HG02970 (cell line): ENCODE results near the gene RBM15.

ENCODE experiments used
- ATAC-seq: cut with Tn5 transposase; IDR thresholded peaks from one replicate; pipeline ENCODE4 v1.9.1; 2021; ENCODE audit warnings: mild to moderate bottlenecking, moderate library complexity, moderate number of reproducible peaks; ENCODE audit not compliant: unreplicated experiment, low FRiP score

The RBM15 gene

DNA sequence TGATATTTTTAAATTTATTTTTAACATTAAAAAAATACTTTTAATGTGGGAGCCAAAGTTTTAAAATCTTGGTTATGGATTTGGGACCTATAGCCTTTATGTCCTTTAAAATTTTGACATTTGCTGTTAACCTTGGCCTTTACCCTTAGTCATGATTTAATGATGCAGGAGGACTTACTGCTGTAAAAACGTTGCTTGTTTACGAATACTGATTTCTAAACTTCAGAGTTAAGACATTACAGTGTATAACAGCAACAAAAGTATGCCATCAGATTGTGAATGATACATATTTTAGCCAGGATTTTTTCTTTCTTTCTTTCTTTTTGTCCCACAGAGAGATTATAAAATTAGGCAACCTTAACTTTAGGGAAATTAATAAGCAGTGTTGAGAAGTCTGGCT is 8.9 kb downstream of the RBM15 start:
- no peak for ATAC-seq

DNA sequence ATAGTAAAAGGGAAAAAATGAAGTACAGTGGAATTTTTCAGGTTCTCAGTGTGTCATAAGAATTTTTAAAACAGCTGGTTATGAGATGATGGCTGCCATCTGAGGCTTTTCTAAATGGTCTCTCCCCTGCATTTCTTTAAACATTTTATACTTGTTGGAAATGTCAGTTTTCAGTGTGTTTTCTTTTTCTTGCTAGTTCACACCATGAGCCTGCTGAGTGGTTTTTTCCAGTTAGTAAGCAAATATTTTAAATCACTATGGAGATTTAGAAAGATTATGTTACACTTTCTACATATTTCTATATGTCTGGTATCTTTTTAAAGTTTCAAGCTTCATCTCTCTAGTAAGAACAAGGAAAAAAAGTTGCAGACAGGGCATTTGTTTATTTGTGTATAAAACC is 9.6 kb downstream of the RBM15 start:
- ATAC-seq = no peak

DNA sequence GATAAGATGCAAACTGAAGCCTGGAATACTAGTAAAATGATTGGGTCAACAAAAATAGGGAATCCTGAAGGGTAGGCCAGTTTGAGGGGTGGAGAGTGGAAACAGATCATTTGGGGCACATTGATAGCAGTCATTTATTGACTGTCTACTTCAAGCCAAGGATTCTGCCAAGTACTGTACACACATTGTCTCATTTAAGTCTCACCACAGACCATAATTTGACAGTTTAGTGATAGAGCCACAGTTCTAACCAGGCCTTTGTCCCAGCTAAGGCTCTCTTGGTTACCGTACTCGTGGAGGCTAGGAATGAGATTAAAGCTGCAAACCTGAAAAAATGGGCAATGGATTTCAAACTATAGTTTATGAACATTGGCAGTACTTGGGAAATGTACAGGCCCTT is 11.2 kb downstream of the RBM15 start:
- no peak for ATAC-seq

DNA sequence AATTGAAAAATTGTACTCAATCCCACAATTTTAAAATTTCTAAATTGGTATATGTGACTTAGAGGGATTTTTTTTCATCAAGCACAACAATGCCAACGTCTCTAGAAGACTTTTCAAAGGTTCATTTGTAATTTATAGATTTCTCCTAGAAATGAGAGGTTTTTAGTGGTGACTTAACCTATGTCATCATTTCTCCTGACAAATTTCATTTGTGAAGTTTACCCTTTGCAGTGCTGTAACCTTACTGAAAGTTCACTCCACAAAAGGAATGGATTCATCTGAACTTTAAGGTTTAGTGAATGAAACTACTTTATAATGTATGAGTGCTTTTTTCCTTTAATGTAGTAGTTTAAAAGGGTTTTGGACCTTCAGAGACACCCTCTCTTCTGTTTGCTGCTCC is 16.1 kb downstream of the RBM15 start:
- ATAC-seq = no peak

DNA sequence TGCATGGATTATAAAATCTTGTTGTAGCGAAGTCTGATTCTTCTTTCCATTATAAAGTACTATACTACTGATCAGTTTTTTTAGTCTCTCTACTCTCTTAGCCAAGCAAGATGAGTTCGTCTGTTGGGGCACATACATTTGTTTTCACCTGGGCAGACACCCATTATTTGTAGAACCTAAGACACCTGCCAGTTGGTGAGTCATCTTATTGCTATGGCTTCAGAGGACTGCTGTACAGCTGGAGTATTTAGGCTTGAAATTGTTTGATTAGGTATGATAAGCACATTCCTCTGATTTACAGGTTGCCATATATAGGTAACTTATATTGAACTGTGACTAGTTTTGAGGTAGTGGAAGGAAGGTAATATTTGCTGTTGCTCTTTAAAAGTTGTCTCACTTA is 17.2 kb downstream of the RBM15 start:
- ATAC-seq = no peak

DNA sequence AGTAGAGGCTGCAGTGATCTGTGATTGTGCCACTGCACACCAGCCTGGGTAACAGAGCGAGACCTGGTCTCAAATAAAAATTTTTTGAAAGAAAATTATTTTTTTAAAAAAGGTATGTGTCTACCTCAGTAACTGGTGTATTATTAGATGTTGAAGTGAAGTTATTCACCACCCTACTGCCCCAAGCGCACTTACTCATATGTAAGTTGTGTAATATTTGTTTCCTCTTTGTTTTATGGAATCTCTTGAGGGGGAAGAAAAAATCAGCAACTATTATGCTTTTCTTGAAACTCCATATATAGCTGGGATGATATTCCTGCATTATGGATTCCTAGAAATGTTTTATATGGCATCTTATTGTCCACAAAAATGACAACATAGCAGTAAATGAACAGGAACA is 21.3 kb downstream of the RBM15 start:
- ATAC-seq = no peak

DNA sequence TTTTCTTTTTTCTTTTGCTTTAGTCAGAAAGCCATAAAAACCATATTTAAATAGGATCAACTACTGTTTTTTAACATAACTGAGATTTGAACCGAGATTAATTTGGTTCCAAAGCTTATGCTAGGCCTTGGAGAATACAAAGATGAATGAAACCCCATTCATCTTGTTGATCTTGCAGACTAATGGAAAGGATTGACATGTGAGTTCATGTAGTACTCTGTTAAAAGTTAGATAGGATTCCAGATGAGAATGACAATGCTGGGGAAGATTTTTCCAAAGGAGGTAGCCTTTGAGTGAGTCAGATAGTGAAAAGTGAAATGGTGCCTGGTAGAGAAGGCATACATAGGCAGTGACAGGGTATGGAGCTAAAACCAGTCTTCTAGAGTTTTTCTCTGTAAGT is 22.7 kb downstream of the RBM15 start:
- ATAC-seq = no peak

DNA sequence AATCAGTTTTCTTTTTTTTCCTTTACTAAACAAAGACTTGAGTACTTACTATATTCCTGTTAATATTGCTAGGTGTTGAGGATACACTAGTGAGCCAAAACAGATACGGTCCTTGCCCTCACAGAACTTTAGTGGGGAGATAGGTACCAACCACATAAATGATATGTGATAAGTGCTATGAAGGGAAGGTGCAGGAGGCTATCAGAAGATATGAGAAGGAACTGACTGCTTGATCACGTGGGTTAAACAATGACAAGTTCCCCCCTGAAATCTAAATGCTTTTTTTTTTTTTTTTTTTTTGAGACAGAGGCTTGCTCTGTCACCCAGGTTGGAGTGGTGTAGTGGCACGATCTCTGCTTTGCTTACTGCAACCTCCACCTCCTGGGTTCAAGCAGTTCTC is 25.0 kb downstream of the RBM15 start:
- no peak for ATAC-seq

DNA sequence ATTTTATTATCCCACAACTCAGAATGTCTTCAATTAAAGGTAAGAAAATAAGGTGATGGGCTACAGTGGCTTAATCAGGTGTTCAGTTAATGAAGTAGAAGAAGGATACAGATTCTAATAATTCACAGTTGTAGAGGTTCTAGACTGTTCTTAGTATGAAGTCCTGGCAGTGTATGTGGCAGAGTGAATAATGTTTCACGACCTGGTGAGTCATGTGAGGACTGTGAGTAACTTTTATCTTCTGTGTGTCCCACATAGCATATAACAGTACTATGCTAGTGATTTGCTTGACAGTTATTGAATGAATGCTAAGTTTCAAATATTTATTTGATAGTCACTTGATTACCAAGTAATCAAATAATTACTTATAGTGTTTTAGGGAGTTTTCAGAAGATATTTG is 31.6 kb downstream of the RBM15 start:
- ATAC-seq = no peak

DNA sequence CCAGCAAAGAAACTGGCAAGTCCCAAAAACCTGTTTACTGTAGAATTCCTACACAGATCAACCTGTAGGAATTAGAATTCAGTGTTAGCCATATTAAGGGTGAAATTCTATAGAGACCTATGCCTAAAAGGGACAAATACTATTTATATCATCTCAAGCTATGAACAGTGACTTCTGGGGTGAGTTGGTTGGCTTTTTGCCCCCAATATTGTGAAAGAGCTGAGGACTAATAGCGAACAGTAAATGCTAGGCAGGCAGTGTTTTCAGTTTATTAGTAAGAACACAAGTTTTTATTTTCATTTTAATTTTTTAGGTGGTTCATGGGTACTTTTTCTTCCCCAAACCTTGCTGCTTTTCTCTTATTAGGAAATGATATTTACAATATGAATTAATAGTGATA is 36.3 kb downstream of the RBM15 start:
- ATAC-seq = no peak

DNA sequence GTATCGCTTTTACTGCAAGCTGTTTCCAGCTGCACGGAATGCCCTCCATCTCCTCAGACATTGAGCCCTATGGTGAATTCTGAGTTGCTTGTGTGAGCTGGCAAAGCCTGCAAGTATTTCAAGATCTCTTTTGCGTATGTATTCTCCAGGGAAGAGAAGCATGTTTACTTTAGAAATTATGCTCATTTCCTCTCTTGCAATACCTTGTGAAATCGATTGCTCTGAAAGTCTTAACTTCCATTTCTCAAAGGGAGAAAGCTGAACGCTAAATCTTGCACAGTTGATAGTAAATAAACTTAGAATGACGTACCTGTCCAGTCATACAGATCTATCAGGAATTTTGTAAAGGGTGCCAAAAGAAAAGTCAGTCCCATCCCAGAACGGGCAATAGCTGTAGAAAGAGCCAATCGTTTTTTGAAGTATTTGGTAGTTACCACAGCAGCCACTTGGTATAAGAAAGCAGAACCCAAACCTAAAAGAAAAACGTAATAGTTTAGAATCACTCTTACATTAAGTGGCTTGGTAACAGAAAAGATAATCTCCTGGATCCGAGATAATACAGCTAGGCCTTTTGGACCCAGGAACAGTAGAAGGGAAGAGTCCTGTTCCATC is 41.6 kb downstream of the RBM15 start:
- no peak for ATAC-seq

DNA sequence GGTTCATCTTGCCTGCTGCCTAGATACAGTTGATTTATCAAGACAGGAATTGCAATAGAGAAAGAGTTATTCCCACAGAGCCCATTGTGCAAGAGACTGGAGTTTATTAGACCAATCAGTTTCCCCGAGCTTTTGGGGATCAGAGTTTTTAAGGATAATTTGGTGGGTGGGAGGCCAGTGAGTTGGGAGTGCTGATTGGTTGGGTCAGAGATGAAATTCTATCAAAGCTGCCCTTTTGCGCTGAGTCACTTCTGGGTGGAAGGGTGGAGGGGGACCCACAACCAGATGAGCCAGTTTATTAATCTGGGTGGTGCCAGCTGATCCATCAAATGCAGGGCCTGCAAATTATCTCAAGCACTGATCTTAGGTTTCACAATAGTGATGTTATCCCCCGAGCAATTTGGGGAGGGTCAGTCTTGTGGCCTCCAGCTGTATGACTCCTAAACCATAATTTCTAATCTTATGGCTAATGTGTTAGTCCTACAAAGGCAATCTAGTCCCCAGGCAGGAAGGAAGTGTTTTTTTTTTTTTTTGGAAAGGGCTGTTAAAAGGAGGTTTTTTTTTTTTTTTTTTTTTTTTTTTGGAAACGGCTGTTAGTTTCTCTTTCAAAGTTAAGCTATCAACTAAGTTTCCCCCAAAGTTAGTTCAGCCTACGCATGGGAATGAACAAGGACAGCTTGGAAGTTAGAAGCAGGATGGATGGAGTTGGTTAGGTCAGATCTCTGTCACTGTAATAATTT is 44.2 kb downstream of the RBM15 start:
- no peak for ATAC-seq

DNA sequence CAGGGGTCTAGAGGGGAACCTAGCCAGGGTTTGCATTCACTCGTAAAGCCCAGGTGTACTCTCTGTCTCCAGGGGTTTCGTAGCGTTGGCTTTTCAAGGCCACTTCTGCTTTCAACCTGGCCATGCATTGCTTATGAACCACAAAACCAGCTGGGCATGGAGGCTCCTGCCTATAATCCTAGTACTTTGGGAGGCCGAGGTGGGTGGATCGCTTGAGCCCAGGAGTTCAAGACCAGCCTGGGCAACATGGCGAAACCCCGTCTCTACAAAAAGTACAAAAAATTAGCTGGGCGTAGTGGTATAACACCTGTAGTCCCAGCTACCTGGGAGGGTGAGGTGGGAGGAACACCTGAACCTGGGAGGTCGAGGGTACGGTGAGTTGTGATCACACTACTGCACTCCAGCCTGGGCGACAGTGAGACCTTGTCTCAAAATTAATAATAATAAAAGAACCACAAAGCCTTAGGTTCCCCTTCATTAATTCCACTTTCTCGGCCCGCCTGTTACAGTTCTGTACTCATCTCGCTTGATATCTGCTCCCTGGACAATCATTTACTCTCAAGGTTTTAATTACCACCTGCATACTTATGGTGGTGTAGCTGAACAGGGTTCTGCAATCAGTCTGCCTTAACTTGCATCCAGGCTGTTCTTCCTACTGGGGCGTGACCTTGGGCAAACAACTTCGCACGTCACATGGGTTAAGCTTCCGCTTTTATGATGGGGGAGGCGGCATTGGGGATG is 45.6 kb downstream of the RBM15 start:
- ATAC-seq = no peak

DNA sequence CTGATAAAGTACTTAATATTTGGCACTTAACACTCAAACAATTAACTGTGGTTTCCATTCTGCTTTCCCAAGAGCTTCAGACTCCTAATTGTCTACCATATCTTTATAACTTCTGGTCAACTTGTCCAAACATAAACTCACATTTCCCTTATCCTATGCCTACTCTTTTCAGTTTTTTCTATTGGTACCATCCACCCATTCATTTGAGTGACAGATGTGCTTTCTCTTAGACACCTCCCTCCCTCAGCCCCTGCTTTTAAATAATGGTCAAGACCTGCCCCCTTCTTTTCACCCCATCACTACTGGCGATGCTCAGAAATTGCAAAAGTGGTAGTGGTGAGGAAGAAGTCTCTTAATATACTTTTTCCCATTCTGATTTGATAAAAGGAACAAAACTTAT is 46.2 kb downstream of the RBM15 start:
- no peak for ATAC-seq

DNA sequence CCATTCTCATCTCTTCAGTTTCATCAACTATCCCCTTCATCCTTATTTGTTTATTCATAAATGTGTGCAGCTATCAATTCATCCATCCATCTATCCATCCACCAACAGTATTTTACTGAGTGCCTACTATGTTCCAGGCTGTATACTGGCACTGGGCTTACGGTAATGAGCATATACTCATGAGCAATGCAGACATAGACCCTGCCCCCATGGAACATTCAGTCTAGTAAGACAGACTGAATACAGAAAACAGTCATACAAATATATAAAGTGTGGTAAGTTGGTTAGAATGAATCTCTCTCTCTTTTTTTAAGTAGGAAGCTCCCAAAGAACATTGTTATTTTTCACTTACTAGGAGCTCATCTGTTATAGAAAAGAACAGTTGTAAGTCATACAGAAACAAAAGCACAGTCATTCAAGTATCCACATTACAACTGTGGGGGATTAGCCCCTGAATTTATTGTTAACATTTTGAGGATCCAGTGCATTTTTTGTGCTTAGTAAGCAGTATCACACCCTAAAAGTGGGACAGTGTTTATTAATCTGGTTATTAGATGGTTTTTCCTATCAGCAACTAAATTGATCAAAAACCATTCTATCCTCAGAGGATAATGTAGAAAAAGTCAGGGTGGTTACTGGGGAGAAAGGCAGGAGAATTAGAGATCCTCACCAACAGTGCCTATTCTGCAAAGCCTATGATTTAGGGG is 48.0 kb downstream of the RBM15 start:
- no peak for ATAC-seq

DNA sequence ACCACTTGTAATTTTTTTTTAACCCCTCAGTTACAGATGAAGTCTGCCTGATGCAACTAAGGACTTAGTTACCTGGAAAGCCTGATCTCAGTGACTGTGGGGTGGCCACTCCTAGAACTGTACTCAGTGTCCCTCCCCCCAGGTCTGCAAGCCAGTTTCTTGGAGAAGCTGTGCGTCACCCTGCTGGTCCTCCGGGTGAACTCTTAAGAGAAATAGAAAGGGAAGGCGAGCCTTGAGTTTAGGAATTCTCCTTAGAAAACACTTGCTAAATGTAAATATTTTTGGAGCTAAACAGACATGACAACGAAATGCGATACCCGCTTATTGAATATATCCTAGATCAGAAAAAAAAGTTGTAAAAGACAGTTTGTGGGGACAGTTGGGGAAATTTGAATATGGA is 50.9 kb downstream of the RBM15 start:
- no peak for ATAC-seq

DNA sequence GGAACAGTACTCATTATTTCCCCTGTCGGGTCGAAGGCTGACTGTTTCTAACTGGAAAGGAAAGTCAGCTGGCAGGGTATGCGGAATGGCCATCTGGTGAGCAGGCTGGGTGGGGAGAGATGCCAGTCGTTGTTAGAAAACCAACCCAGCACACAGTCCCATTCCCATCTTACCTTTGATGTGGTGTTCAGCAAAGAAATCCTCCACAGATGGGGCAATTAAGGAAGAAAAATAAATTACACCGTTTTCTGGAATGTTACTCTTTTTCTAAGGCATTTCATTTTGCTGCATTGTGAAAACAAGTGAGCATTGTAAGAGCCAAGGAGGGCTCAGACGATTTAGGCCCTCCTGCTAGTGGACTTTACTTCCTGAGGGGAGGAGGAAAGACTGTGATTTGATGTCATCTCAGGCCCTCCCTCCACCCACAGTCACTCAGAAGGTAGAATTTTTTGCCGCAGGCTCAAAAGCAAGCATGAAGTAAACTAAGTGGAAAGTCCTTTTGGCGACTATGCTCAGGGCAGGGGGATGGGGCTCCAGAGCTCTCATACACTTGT is 51.6 kb downstream of the RBM15 start, which contains the start of gene SLC16A4:
TSS of gene SLC16A4 (minus strand) at position 335 of the 554 bp plus-strand sequence. CDS start 1,703 bp downstream, outside the sequence.
- no peak for ATAC-seq

DNA sequence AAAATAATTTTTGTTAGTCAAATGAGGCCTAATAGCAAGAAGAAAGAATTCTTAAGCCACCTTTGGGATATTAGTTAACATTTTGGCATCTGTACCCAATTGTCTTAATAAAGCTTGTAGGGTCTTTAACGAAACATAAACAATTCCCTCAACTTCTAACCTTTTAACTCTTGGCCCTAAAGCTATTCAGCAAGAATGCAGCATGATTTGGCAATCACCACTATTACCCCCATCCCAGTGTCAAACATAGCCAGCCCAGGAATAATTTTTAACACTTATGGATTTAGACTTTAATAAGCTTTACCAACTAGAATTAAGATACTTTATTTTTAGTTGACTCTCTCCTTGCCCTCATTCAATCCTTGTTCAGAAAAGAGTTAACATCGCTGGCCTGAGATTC is 54.1 kb downstream of the RBM15 start:
- ATAC-seq = no peak

DNA sequence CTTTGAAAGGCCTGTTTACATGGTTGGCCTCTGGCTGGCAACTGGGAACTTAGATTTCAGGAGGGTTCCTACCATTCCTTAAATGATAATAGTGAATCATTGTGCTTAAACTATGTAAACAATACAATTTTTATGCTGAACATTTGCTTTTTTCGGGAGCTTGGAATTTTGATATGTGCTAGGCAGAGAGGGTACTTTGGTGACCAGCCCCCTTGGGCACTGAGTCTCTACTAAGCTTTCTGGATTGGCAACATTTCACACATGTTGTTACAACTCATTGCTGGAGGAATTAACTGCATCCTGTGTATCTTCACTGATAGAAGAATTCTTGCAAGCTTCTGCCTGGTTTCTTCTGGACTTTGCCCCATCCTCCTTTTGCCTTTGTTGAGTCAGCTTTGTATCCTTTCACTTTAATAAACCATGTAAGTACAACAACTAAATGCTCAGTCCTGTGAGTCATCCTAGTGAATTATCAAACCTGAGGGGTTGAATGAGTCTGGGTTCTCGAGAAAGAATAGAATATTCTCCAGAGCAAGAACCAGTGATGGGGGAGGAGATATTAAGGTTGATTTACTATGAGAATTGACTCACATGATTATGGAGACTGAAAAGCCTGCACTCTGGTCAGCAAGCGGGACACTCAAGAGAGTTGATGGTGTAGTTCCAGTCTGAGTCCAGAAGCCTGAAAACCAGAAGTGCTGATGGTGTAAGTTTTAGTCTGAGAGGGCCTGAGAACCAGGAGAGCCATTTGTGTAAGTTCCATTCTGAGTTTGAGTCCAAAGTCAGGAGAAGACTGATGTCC is 54.7 kb downstream of the RBM15 start:
- ATAC-seq = no peak

DNA sequence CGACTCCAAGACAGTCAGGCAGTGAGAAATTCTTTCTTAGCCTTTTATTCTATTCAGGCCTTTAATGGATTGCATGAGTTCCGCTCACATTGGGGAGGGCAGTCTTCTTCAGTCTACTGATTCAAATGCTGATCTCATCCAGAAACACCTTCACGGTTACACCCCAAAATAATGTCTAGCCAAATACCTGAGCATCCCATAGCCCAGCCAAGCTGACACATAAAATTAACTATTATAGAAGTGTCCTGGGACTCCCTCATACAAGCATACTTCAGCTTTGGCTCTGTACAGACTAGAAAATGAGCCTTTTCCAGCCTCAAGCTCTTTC is 55.3 kb downstream of the RBM15 start:
- no peak for ATAC-seq
